ENCODE results near the gene RETREG2.
"Not testable (repeated sequence)": the region's sequence is repeated elsewhere in the genome, so short reads cannot be mapped to it uniquely, and the experiment has no call there.

The RETREG2 gene

DNA sequence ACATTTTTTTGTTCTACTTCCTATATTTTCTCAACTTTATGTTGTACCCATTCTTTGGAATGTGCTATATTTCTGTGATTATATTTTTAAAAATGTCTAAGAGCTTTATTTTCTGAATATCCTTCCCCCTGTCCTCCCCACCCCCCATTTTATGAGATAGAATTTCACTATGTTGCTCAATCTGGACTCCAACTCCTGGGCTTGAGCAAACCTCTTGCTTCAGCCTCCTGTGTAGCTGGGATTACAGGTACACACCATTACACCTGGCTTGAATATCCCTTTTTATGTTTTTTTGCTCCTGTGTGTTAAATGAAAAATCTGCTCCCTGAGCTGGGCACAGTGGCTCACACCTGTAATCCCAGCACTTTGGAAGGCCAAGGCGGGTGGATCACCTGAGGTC, 19.3 kb downstream of the RETREG2 start:
- DNase-seq (ENCODE audit: low read depth), result no peak

DNA sequence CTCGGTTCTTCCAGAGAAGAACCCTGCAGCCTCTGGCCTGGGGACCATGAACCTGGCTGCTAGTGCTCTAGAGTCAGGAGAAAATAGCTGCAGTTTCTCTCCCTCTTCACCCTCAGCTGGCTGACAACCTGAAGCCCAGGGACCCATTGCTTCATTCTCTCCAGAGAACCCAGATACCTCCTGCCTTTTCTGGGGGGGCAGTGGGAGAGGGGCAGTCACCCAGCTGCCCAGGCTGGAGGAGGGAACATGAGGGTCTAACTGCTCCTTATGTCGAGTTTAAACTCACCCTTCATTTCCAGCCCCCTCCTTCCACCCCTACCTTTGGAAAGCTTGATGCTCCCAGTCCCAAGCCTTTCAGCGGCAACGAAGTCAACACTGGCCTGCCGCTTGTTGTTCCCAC, 20.9 kb downstream of the RETREG2 start:
- no peak for DNase-seq (ENCODE audit: low read depth)

DNA sequence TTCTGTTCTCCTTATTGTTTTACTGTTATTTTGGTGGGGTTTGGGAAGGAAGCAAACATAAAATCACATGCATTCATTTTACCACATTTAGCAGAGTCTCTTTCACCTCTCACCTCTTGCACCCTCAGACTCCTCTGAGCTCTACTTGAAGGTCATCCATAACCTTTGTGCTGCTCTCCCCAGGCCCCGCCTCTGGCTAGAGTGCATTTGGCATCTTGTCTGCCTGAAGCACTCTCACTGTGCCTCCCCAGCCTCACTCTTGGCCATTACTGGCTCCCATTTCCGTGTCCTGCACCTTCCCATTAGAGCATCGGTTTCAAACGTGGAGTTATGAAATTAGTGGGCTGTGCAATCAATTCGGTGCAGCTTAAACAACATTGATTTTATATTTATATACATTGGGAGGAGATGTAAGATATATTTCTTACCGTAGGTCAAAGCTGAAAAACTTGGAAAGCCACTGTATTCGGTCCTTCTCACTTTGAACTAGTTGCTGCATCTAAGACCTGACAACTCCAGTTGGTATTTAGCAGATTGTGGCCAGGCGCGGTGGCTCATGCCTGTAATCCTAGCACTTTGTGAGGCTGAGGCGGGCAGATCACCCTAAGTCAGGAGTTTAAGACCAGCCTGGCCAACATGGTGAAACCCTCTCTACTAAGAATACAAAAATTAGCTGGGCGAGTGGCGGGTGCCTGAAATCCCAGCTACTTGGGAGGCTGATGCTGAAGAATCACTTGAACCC, 21.6 kb downstream of the RETREG2 start:
- DNase-seq (ENCODE audit: low read depth), result no peak

DNA sequence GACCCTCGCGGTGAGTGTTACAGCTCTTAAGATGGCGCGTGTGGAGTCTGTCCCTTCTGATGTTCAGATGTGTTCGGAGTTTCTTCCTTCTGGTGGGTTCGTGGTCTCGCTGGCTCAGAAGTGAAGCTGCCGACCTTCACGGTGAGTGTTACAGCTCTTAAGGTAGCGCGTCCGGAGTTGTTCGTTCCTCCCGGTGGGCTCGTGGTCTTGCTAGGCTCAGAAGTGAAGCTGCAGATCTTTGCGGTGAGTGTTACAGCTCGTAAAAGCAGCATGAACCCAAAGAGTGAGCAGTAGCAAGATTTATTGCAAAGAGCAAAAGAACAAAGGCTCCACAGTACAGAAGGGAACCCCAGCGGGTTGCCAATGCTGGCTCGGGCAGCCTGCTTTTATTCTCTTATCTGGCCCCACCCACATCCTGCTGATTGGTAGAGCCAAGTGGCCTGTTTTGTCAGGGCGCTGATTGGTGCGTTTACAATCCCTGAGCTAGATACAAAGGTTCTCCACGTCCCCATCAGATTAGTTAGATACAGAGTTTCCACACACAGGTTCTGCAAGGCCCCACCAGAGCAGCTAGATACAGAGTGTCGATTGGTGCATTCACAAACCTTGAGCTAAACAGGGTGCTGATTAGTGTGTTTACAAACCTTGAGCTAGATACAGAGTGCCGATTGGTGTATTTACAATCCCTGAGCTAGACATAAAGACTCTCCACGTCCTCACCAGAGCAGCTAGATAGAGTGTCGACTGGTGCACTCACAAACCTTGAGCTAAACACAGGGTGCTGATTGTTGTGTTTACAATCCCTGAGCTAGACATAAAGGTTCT, 22.6 kb downstream of the RETREG2 start:
- not testable (repeated sequence) for DNase-seq (ENCODE audit: low read depth)

DNA sequence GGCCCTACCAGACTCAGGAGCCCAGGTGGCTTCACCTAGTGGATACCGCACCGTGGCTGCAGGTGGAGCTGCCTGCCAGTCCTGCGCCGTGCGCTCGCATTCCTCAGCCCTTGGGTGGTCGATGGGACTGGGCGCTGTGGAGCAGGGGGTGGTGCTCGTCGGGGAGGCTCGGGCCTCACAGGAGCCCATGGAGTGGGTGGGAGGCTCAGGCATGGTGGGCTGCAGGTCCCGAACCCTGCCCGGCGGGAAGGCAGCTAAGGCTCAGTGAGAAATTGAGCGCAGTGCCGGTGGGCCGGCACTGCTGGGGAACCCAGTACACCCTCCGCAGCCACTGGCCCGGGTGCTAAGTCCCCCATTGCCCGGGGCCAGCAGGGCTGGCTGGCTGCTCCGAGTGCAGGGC, 23.3 kb downstream of the RETREG2 start:
- not testable (repeated sequence) for DNase-seq (ENCODE audit: low read depth)

DNA sequence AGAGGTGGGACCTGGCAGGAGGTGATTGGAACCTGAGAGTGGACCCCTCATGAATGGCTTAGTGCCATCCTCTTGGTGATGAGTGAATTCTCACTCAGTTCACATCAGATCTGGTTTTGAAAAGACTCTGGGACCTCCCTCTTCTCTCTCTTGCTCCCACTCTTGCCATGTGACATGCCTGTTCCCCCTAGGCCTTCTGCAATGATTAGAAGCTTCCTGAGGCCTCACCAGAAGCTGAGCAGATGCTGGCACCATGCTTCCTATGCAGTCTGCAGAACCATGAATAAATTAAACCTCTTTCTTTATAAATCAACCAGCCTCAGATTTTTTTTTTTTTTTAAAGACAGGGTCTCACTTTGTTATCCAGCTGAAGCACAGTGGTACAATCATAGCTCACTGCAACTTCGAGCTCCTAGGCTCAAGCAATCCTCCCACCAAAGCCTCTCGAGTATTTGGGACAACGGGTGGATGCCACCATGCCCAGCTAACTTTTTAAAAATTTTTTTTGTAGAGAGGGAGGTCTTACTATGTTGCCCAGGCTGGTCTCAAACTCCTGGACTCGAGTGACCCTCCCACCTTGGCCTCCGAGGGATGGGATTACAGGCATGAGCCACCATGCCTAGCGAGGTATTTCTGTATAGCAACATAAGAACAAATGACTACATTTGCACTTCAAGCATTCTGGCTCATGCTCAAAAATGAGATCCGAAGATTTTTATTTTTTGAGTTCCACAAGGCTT, 26.5 kb downstream of the RETREG2 start:
- DNase-seq (ENCODE audit: low read depth), result no peak

DNA sequence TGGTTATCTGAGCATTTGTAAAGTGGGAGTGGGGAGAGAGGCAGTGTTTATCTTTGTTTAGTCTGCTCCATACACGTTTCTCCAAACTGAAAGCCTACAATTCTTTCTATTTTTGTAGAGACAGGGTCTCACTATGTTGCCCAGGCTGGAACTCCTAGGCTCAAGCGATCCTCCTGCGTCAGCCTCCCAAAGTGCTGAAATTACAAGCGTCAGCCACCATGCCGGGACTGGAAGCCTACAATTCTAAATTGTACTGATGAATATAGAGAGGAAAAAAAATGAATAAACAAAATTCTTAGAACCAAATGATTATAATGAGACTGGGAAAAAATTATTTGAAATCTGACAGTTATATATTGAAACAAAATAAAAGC, 27.1 kb downstream of the RETREG2 start:
- no peak for DNase-seq (ENCODE audit: low read depth)

DNA sequence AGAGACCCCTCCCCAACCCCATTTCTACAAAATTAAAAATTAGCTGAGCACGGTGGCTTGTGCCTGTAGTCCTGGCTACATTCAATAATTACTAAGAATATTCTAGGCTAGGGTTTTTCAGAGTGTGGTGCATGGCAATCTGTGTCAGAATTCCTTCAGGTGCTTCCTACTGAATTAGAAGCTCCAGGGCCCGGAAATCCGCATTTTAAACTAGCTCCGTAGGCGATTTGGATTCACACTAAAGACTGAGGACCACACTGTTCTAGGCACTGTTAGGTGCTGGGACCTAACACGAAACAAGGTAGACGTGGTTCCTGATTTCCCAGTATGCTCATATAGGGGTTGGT, 27.9 kb downstream of the RETREG2 start:
- no peak for DNase-seq (ENCODE audit: low read depth)

DNA sequence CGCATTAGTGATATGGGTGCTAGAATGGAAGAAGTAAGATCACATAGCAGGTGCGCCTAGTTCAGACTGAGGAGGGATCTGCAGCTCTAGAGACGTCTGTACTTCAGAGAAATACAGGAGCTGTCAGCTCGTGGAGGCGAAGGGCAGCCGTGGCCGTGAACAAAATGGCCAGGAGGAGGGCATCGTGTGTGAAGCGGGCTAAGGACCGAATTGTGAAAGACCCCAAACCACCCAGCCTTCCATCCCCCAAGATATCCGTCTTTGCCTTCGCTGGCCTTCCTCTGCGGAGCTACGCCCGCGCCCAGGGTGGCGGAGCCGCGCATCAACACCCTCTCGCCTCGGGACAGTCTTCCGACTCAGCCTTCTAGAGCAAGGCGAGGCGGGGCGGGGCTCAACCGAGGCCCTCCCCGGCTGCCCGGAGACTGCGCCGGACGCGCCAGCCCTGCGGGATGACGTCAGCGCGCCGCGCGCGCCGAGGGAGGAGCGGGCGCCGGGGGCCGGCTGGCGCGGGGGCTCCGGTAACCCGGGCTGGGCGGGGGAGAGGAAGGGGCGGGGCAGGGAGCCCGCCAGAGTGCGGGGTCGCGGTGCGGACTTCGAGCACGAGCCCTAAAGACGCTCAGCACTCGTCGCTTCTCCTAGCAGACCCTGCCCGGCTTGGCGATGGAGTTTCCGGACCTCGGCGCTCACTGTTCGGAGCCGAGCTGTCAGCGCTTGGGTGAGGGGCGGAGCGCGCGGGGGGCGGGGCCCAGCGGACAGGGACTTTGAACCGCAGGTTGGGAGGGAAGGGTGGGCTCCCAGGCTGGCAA, 28.5 kb downstream of the RETREG2 start, which contains the start of gene ZFAND2B:
Gene ZFAND2B (plus strand): TSS at position 455 of the 806 bp plus-strand sequence. CDS start 206 bp downstream, at position 661.
- peak; percentile 83 for DNase-seq (ENCODE audit: low read depth)

DNA sequence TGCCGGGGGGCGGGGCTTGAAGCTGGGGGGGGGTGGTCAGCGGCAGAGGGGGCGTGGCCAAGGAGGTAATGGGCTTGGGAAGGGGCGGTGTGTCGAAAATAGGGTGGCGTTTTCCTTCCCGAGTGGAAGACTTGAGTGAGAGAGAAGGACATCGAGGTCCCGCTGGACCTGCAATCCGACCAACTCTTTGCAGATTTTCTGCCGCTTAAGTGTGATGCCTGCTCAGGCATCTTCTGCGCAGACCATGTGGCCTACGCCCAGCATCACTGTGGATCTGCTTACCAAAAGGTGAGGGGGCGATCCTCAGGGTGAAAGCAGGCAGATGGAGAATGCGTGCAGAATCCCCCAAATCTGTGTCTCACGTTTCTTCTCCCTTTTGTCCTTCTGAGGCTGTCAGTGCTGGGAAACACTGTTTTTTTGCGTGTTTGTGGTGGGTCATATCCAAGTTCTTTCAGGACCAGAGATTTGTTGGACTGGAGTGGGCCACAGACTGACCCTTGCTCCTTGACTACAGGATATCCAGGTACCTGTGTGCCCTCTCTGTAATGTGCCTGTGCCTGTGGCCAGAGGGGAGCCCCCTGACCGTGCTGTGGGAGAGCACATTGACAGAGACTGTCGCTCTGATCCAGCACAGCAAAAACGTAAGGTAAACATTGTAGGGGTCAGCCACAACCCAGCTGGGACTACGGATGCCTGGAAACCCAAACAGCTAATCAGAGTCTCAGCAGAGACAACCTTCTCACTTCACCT, 29.2 kb downstream of the RETREG2 start:
- peak; percentile 7 for DNase-seq (ENCODE audit: low read depth)

DNA sequence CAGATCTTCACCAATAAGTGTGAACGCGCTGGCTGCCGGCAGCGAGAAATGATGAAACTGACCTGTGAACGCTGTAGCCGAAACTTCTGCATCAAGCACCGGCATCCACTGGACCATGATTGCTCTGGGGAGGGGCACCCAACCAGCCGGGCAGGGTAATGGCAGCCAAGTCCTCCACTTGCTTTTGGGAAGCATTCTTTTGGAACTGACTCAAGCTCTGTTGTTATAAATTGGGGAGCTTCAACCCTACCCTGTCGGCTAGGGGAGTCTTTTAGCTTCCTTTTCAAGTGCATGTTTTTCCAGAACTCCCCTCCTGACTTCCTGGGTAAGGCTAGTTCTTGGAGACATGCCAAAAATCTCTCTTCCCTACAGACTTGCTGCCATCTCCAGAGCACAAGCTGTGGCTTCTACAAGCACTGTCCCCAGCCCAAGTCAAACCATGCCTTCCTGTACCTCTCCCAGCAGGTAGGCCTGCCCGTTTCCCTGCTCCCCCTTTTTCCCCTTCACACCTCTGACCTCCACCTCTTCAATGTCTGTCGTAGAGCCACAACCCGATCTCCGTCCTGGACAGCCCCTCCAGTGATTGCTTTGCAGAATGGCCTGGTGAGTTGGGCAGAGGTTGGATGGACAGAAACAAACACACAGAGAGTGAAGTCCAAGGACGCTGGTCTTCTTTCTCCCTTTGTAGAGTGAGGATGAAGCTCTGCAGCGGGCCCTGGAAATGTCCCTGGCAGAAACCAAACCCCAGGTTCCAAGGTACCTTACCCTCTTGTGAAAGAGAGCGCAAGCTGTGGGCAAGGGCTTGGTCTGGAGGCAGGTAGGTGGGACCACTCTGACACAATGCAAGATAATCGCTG, 30.0 kb downstream of the RETREG2 start:
- DNase-seq (ENCODE audit: low read depth), result peak; percentile 34

DNA sequence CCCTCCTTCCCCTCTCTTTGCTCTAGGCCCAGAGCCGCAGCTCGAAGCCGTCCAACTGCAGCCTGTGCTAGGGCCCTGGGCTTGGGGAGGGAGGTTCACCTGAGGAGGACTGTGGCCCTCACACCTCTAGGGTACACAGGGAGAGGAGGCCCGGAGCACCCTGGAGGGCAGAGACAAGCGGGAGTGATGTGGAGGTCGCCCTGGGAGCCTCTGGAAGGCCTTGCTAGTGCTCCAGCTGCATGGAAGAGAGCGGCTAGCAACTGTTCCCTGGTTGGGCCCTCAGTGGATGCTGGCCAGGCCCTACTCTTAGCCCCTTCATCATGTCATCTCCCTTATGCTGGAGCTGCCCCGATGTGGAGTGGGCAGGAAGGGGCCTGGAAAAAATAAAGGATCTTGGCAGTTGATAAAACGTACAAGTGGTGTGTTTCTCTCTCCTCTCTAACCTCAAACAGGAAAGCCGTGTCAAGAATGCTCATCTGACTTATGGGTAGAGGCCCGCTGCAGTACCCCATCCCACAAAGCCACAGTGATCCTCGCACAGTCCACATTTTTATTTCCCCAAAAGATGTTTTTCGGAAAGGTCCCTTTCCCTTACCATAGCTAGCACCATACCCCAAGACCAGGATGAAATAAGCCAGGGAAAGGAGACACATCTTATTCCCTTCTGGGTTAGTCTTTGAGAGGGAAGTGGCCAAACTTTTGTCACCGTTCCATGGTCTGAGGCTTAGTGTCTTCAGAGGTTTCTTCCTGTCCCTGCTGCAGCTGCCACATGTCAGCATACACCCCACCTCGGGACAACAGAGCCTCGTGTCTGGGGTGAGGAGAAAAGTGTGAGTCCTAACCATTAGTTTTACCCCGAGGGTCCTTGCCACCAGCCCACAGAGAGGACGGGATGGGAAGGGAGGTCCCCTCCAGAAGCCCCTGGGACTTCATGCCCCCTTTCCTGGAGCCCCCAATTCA, 31.4 kb downstream of the RETREG2 start:
- DNase-seq (ENCODE audit: low read depth), result no peak

DNA sequence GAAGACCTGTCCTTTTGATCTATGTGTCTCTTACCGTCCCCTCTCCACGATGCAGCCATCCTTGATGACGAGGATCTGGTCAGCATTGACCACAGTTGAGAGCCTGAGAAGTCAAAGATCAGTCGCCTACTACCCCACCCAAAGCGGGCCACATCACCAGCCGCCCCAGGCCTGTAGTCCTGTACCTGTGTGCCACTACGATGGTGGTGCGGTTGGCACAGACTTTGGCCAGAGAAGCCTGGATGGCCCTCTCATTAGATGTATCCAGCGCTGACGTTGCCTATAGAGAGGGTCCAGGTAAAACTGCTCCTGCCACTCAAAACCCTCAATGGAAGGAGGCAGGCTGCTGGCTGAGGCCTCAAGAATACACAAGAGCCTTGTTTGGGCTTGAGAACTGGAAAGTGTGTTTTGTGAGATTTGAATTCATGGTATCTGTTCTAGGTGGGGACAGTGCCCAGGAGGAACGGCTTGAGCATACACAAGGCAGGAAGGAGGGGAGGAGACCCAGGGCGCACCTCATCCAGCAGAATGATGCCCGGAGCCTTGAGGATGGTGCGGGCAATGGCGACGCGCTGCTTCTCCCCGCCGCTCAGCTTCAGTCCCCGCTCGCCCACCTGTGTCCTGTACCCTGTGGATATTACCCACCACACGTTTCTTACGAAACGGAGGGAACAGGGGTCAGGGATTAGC, 32.3 kb downstream of the RETREG2 start:
- DNase-seq (ENCODE audit: low read depth), result no peak

DNA sequence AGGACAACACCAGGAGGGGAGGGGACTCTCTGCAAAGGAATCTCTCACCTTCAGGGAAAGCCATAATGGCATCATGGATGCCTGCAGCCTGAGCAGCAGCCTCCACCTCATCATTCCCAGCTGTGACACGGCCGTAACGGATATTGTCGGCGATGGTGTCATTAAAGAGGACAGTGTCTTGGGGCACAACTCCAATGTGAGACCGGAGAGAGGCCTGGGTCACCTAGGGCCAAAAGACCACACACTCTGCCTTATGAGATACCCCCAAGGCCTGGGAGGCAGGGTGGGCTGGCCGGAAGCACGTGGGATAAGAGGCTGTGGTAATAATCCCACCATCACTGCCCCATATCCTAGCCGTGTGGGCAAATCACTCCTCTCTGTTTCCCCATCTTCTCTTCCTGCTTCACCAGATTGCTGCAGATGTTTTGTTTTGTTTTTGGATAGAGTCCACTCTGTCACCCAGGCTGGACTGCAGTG, 32.8 kb downstream of the RETREG2 start:
- no peak for DNase-seq (ENCODE audit: low read depth)

DNA sequence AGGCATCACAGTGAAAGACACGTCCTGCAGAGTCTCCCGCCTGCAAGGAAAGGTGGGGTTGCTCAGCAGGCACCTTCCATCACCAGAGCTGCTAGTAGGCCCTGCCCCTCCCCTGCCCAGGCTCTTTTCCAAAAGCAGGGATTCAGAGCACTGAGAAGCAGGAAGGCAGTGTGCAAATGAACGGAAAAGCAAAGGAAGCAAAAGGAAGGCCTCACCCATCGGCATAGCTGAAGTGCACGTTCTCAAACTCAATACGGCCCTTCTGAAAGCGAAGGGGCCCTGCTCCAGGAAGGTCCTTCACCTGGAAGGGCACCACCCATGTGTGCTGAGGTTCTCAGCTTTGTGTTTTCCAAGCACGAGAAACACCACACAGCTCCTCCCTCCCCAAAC, 34.9 kb downstream of the RETREG2 start:
- no peak for DNase-seq (ENCODE audit: low read depth)

DNA sequence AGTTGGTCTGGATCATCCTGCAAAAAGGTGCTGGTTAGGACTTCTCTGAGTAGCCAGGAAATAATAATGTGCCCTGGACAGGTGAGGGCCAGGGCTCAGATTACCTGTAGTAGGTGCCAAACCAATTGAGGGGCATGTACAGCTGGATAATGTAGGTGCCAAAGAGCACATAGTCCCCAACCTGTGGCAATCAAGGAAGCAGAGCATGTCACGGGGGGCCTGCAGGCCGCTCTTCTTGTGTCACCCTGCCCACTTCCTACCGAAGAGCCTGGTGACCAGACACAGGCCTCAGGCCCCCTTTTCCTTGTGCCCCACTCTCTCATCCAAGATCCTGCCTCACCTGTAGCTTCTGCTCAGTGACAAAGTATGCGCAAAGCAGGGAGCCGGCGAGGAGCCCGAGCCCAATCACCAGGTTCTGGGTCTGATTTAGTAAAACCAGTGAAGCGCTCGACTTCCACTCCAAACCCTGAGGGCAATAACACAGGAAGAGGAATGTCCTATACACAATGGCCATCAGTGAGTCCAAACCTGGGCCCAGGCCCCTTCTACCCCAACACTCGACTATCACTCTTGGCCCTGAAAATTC, 35.5 kb downstream of the RETREG2 start:
- no peak for DNase-seq (ENCODE audit: low read depth)

DNA sequence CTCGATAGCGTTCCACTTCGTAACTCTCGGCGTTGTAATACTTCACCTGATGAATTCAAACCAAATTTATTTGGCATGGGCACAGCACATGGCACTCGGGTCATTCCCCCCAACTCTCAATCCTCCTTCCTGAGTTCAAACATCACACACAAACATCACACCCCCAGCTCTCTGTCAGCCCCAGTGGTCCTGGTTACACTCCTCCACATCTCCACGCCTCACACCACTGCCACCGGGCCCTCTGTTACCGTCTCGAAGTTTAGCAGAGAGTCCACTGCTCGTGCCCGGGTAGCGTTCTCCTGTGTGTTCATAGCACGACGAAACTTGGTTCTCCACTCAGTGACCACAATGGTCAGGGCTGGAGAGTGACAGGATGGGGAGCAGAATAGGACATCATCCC, 36.1 kb downstream of the RETREG2 start:
- no peak for DNase-seq (ENCODE audit: low read depth)

DNA sequence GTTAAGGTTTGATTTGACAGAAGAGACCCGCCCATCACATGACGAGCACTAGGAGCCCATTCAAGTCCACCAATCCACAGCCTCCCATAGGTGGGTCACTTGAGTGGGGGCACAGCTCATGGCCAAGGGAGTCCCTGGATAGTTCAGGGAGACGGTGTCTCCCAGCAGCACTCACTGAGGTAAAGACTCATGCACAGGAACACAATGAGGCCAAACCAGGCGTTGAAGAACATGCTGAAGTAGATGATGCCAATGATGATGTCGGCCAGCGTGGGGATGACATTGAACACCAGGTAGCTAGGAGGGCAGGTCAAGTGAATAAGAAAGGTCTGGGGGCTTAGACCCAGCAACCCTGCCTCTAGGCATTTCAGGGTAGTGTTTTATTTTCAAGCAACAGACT, 36.7 kb downstream of the RETREG2 start:
- DNase-seq (ENCODE audit: low read depth), result no peak
